Type B pancreatic cell (in vitro differentiated cells): ENCODE results near the gene BGN. TPM values are rescaled to one million over a fixed set of nuclear protein-coding genes. Genes with fewer than 3 reads are reported as not detected.

Experiments used
- DNase-seq: peaks from one replicate; pipeline ENCODE4 v3.0.0; 2021; ENCODE audit warnings: mixed read lengths; ENCODE audit not compliant: unreplicated experiment; ENCODE audit errors: extremely low spot score
- H3K27ac Mint-ChIP-seq: 2 replicates; pipeline ENCODE4 v1.8.0; 2021; ENCODE audit warnings: mild to moderate bottlenecking, mixed read lengths
- H3K27me3 Mint-ChIP-seq: 2 replicates; pipeline ENCODE4 v1.8.0; 2021; ENCODE audit warnings: mixed read lengths
- H3K36me3 Mint-ChIP-seq: 2 replicates; pipeline ENCODE4 v1.8.0; 2021; ENCODE audit warnings: mixed read lengths
- H3K4me1 Mint-ChIP-seq: one replicate; pipeline ENCODE4 v1.8.0; 2021; ENCODE audit warnings: mixed read lengths; ENCODE audit not compliant: unreplicated experiment
- H3K4me3 Mint-ChIP-seq: 2 replicates; pipeline ENCODE4 v1.8.0; 2021; ENCODE audit warnings: mild to moderate bottlenecking, mixed read lengths
- H3K9me3 Mint-ChIP-seq: 2 replicates; pipeline ENCODE4 v1.8.0; 2021; ENCODE audit warnings: mixed read lengths
- CTCF ChIP-seq: fragments of 200-600 bp; sonication (generic); conservative IDR thresholded peaks from 2 replicates; pipeline ENCODE4 v1.5.0; 2021; ENCODE audit warnings: antibody characterized with exemption, mild to moderate bottlenecking
- total RNA-seq: library from RNA; stranded (reverse); gene quantifications from 2 replicates; pipeline ENCODE4 v1.2.1, GENCODE V29; 2021; ENCODE audit warnings: low replicate concordance

Gene BGN
- total RNA-seq, 1 donor from 2014 or later: 29.6 TPM

- H3K9me3 Mint-ChIP-seq: no peaks in the 10 kb centered on the region
- H3K4me3 Mint-ChIP-seq: peak within 1 kb of the TSS; percentile 84
- H3K36me3 Mint-ChIP-seq: no peaks in the 10 kb centered on the region
- peak; percentile 77 for TF ChIP-seq CTCF
- no peaks in the 10 kb centered on the region for H3K27me3 Mint-ChIP-seq
- H3K4me1 Mint-ChIP-seq: no peaks in the 10 kb centered on the region
- peak within 1 kb of the TSS; percentile 65 for H3K27ac Mint-ChIP-seq
- peak; percentile 88 for DNase-seq
Observed at GRCh38 chrX:153470411-153471363, 24.1 kb upstream of the BGN start, which contains the start of gene HAUS7. TSS of gene HAUS7 (minus strand) at chrX:153470576. CDS start at chrX:153470557, 19 bp downstream.

- Mint-ChIP-seq H3K4me1 (no peaks in the 10 kb centered on the region), H3K9me3 (no peaks in the 10 kb centered on the region), H3K36me3 (no peaks in the 10 kb centered on the region), H3K27me3 (no peaks in the 10 kb centered on the region), H3K27ac (no peak overlapping the region), H3K4me3 (no peak overlapping the region)
- no peak for DNase-seq
- no peak for TF ChIP-seq CTCF
Observed at GRCh38 chrX:153471663-153472280, 23.0 kb upstream of the BGN start.

DNA sequence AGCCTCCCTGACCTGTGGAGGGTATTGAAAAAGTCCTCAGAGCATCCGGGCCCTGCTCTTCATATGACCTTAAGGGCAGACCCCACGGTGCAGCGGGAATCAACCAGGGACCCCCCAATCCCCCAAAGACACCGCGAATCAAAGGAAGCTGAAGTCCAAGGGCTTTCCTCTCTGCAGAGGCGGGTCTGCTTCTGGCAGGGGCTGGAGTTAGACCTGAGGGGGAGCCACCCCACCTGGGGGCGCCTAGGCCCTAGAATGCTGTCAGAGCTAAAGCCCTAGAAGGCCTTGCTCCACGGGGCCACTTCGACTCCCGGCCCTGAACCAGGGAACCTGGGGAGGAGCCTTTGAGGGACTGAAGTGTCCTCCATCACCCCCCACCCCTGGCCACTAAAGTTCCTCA lies 21.7 kb upstream of the BGN start:
- Mint-ChIP-seq H3K4me1 (peaks cover 4% of the 10 kb centered on the region), H3K27ac (no peak overlapping the region), H3K36me3 (no peaks in the 10 kb centered on the region), H3K27me3 (no peaks in the 10 kb centered on the region), H3K4me3 (peak overlapping the region; percentile 20), H3K9me3 (no peaks in the 10 kb centered on the region)
- TF ChIP-seq CTCF: no peak
- no peak for DNase-seq

DNA sequence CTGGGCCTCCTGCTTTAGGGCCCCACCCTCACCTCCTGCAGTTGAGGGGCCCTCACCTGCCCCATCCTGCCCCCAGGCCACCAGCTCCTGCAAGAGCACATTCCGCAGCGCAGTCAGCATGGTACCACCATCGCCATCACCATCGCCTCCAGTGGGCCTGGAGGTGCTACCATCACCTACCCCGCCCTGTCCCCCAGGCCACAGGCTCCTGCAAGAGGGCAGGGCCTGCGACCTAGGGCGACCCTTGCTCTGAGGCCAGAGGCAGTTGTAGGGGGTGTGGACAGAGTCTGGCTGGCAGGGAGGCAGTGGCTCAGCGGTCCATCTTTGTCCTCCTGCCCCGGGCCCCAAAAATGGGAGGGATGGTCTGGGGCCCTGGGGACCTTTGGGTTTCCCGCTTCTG lies 20.5 kb upstream of the BGN start:
- Mint-ChIP-seq H3K4me1 (peaks cover 4% of the 10 kb centered on the region), H3K9me3 (no peaks in the 10 kb centered on the region), H3K27ac (no peak overlapping the region), H3K4me3 (no peak overlapping the region), H3K27me3 (no peaks in the 10 kb centered on the region), H3K36me3 (no peaks in the 10 kb centered on the region)
- no peak for DNase-seq
- no peak for TF ChIP-seq CTCF

- Mint-ChIP-seq H3K4me3 (no peak overlapping the region), H3K4me1 (peaks cover 4% of the 10 kb centered on the region), H3K9me3 (no peaks in the 10 kb centered on the region), H3K27me3 (no peaks in the 10 kb centered on the region), H3K36me3 (no peaks in the 10 kb centered on the region), H3K27ac (no peak overlapping the region)
- no peak for DNase-seq
- no peak for TF ChIP-seq CTCF
Observed at GRCh38 chrX:153474718-153475117, 20.1 kb upstream of the BGN start.
